Testis (tissue), 3 donors: Measurements from ENCODE around the gene HOXA6. TPM values are rescaled to one million over a fixed set of nuclear protein-coding genes. Genes with fewer than 3 reads are reported as not detected.

ENCODE experiments used
- DNase-seq: peaks from one replicate; pipeline ENCODE4 v3.0.0-alpha.2; 2019
- H3K27ac ChIP-seq, 2 donors: fragments of 200-600 bp; sonication (generic); one replicate each; pipeline ENCODE4 v1.5.1; 2019
- H3K27me3 ChIP-seq: fragments of 200-600 bp; sonication (generic); one replicate; pipeline ENCODE4 v1.5.1; 2019
- H3K36me3 ChIP-seq: fragments of 200-600 bp; sonication (generic); one replicate; pipeline ENCODE4 v1.5.1; 2017; ENCODE audit warnings: low read depth; ENCODE audit errors: missing control alignments
- H3K4me1 ChIP-seq: fragments of 200-600 bp; sonication (generic); one replicate; pipeline ENCODE4 v1.5.1; 2019
- H3K4me3 ChIP-seq, 2 donors: fragments of 200-600 bp; sonication (generic); one replicate each; pipeline ENCODE4 v1.5.1; 2017 to 2019
- H3K9me3 ChIP-seq: fragments of 200-600 bp; sonication (generic); one replicate; pipeline ENCODE4 v1.5.1; 2017
- CTCF ChIP-seq, 3 experiments: fragments of 450-650 bp in 2 of 3; fragments of 200-600 bp in 1 of 3; sonication (generic) in 1 of 3; IDR thresholded peaks; one replicate each; pipeline ENCODE4 v1.5.1; 2016 to 2019; ENCODE audit warnings: antibody characterized with exemption in 3 of 3, mild to moderate bottlenecking in 2 of 3, moderate library complexity in 1 of 3
- POLR2A ChIP-seq: fragments of 450-650 bp; IDR thresholded peaks from one replicate; pipeline ENCODE4 v1.6.1; 2017; ENCODE audit warnings: antibody characterized with exemption, mild to moderate bottlenecking, moderate library complexity
- WGBS, 2 donors: methylation state at CpG; one replicate each; pipeline ENCODE4 v1.1.5; 2018; 5-methylcytosine and 5-hydroxymethylcytosine counted together
- intact Hi-C: fragments of 100-400 bp; cut with DNase I; formaldehyde crosslinking; loops from one replicate; pipeline ENCODE4 v1.15.1; 2023; ENCODE audit warnings: low total_unique reads
- polyA plus RNA-seq: library from polyadenylated mRNA; stranded (reverse); fragments of 350-450 nt; fragmentation: Illumina TruSeq; extraction: RNeasy Lipid Tissue Mini Kit (QIAGEN cat#74804); gene quantifications from one replicate; pipeline ENCODE4 v1.2.3, GENCODE V29; 2014; ENCODE audit warnings: low read depth, low replicate concordance; ENCODE audit not compliant: insufficient read depth
- total RNA-seq, 2 donors: library from RNA; depleted of rRNA; stranded (reverse); fragments of >200 nt; gene quantifications; one replicate each; pipeline ENCODE4 v1.2.3, GENCODE V29; 2016

Gene HOXA6
- total and polyA plus RNA-seq, 3 donors from 2014 or later, result 0.37 TPM; not detected in 2

GRCh38 chr7:27117887-27118491 is 29.6 kb downstream of the HOXA6 start:
- no peak overlapping the region for H3K4me3 ChIP-seq
- no peaks in the 10 kb centered on the region for H3K27me3 ChIP-seq
- no peak overlapping the region for H3K27ac ChIP-seq
- H3K36me3 ChIP-seq, result no peaks in the 10 kb centered on the region
- DNase-seq, result no peak
- intact Hi-C loops, result no loop called here
- H3K4me1 ChIP-seq, result no peaks in the 10 kb centered on the region
- no peak for TF ChIP-seq POLR2A
- no peak for TF ChIP-seq CTCF (IDR thresholded peaks at IDR 0.05)
- WGBS, 2 donors, result 24 to 31% methylated on average over 19 of the region's 19 CpGs
- no peaks in the 10 kb centered on the region for H3K9me3 ChIP-seq

GRCh38 chr7:27116962-27117886 is 30.4 kb downstream of the HOXA6 start:
- DNase-seq, result no peak
- no peaks in the 10 kb centered on the region for H3K4me1 ChIP-seq

GRCh38 chr7:27116031-27116961 is 31.3 kb downstream of the HOXA6 start:
- intact Hi-C loops, result no loop called here
- H3K27ac ChIP-seq, result no peak overlapping the region
- no peaks in the 10 kb centered on the region for H3K9me3 ChIP-seq
- TF ChIP-seq CTCF (IDR thresholded peaks at IDR 0.05) (no peak), POLR2A (no peak)
- no peaks in the 10 kb centered on the region for H3K27me3 ChIP-seq
- no peaks in the 10 kb centered on the region for H3K36me3 ChIP-seq
- H3K4me3 ChIP-seq, result no peak overlapping the region
- WGBS, 2 donors, result 40 to 50% methylated on average over 20 of the region's 20 CpGs
- no peak for DNase-seq
- no peaks in the 10 kb centered on the region for H3K4me1 ChIP-seq

More at GRCh38 chr7:27116962-27117886, 30.4 kb downstream of the HOXA6 start:
- no peak overlapping the region for H3K27ac ChIP-seq
- H3K9me3 ChIP-seq, result no peaks in the 10 kb centered on the region
- WGBS, 2 donors, result 31 to 52% methylated on average over 12 of the region's 12 CpGs
- intact Hi-C loops, result no loop called here
- no peaks in the 10 kb centered on the region for H3K27me3 ChIP-seq
- TF ChIP-seq POLR2A (no peak), CTCF (IDR thresholded peaks at IDR 0.05) (no peak)
- H3K4me3 ChIP-seq, result no peak overlapping the region
- H3K36me3 ChIP-seq, result no peaks in the 10 kb centered on the region

- intact Hi-C loops, result no loop called here
- DNase-seq, result no peak
- Histone ChIP-seq H3K27me3 (no peaks in the 10 kb centered on the region), H3K27ac (no peak overlapping the region), H3K9me3 (no peaks in the 10 kb centered on the region), H3K4me3 (no peak overlapping the region), H3K4me1 (no peaks in the 10 kb centered on the region), H3K36me3 (no peaks in the 10 kb centered on the region)
- 10 to 16% methylated on average over 42 of the region's 45 CpGs for WGBS, 2 donors
- TF ChIP-seq CTCF (IDR thresholded peaks at IDR 0.05), result no peak
- no peak for TF ChIP-seq POLR2A
Measured at GRCh38 chr7:27115221-27116026, 32.1 kb downstream of the HOXA6 start.
